ENCODE data around the gene ACKR2.

ACKR2 gene

GRCh38 chr3:42786212-42786611, 23.0 kb upstream of the ACKR2 start:
- no peak overlapping the region for H3K4me3 ChIP-seq (ENCODE audit: low read depth in 1 of 2, low read length in 2 of 2)
- no peaks in the 10 kb centered on the region; the same call in 1 of the 2 replicates for H4K20me1 ChIP-seq (ENCODE audit: insufficient read depth, low read length)
- H3K9ac ChIP-seq (ENCODE audit: low read depth, low read length), result no peak overlapping the region
- no peaks in the 10 kb centered on the region for H3K27me3 ChIP-seq (ENCODE audit: insufficient read depth, low read length, poor library complexity)
- ATAC-seq (ENCODE audit: insufficient read depth, low read depth) (no peak), DNase-seq (no peak)
- no peak overlapping the region for H3K27ac ChIP-seq (ENCODE audit: low read length)
- H3K4me1 ChIP-seq (ENCODE audit: insufficient read depth, low read length), result no peaks in the 10 kb centered on the region
- peaks cover 46% of the 10 kb centered on the region; the same call in 1 of the 2 replicates for H3K36me3 ChIP-seq (ENCODE audit: insufficient read depth, low read length)
- H3K9me3 ChIP-seq (ENCODE audit: insufficient read depth, low read length, severe bottlenecking), result no peaks in the 10 kb centered on the region
- no peak overlapping the region for H3K4me2 ChIP-seq (ENCODE audit: insufficient read depth, low read length)
- peaks cover 16% of the 10 kb centered on the region for H3K79me2 ChIP-seq (ENCODE audit: insufficient read depth, low read length)
- TF ChIP-seq CTCF (IDR thresholded peaks at IDR 0.05; ENCODE audit: borderline replicate concordance, extremely low read depth, low read length, poor library complexity, severe bottlenecking) (no peak), EZH2 (IDR thresholded peaks at IDR 0.05; ENCODE audit: borderline replicate concordance, low read depth, low read length, severe bottlenecking) (no peak)
- H2AFZ ChIP-seq (ENCODE audit: low read depth, low read length), result no peak overlapping the region

- TF ChIP-seq CTCF (IDR thresholded peaks at IDR 0.05; ENCODE audit: borderline replicate concordance, extremely low read depth, low read length, poor library complexity, severe bottlenecking) (no peak), EZH2 (IDR thresholded peaks at IDR 0.05; ENCODE audit: borderline replicate concordance, low read depth, low read length, severe bottlenecking) (no peak)
- no peaks in the 10 kb centered on the region; the same call in 1 of the 2 replicates for H4K20me1 ChIP-seq (ENCODE audit: insufficient read depth, low read length)
- no peak overlapping the region for H3K4me2 ChIP-seq (ENCODE audit: insufficient read depth, low read length)
- H3K9ac ChIP-seq (ENCODE audit: low read depth, low read length), result no peak overlapping the region
- no peak overlapping the region for H2AFZ ChIP-seq (ENCODE audit: low read depth, low read length)
- H3K27me3 ChIP-seq (ENCODE audit: insufficient read depth, low read length, poor library complexity), result no peaks in the 10 kb centered on the region
- peaks cover 20% of the 10 kb centered on the region for H3K79me2 ChIP-seq (ENCODE audit: insufficient read depth, low read length)
- no peak overlapping the region for H3K4me3 ChIP-seq (ENCODE audit: low read depth in 1 of 2, low read length in 2 of 2)
- no peaks in the 10 kb centered on the region for H3K9me3 ChIP-seq (ENCODE audit: insufficient read depth, low read length, severe bottlenecking)
- H3K4me1 ChIP-seq (ENCODE audit: insufficient read depth, low read length), result no peaks in the 10 kb centered on the region
- no peak overlapping the region for H3K27ac ChIP-seq (ENCODE audit: low read length)
- peaks cover 51% of the 10 kb centered on the region; the same call in 1 of the 2 replicates for H3K36me3 ChIP-seq (ENCODE audit: insufficient read depth, low read length)
- DNase-seq (no peak), ATAC-seq (ENCODE audit: insufficient read depth, low read depth) (no peak)
Observed at GRCh38 chr3:42786631-42787030, 22.6 kb upstream of the ACKR2 start.

GRCh38 chr3:42790714-42791229, 18.5 kb upstream of the ACKR2 start:
- H3K27me3 ChIP-seq (ENCODE audit: insufficient read depth, low read length, poor library complexity), result no peaks in the 10 kb centered on the region
- H3K79me2 ChIP-seq (ENCODE audit: insufficient read depth, low read length), result peaks cover 43% of the 10 kb centered on the region

More at GRCh38 chr3:42790714-42791229, 18.5 kb upstream of the ACKR2 start:
- ATAC-seq (ENCODE audit: insufficient read depth, low read depth), result no peak
- peaks cover 36% of the 10 kb centered on the region for H3K36me3 ChIP-seq (ENCODE audit: insufficient read depth, low read length)
- DNase-seq, result no peak
- H3K4me3 ChIP-seq (ENCODE audit: low read depth in 1 of 2, low read length in 2 of 2), result no peak overlapping the region
- no peak overlapping the region for H3K4me2 ChIP-seq (ENCODE audit: insufficient read depth, low read length)
- TF ChIP-seq CTCF (IDR thresholded peaks at IDR 0.05; ENCODE audit: borderline replicate concordance, extremely low read depth, low read length, poor library complexity, severe bottlenecking) (no peak), EZH2 (IDR thresholded peaks at IDR 0.05; ENCODE audit: borderline replicate concordance, low read depth, low read length, severe bottlenecking) (no peak)
- no peaks in the 10 kb centered on the region; the same call in 1 of the 2 replicates for H4K20me1 ChIP-seq (ENCODE audit: insufficient read depth, low read length)
- no peak overlapping the region for H2AFZ ChIP-seq (ENCODE audit: low read depth, low read length)
- H3K9me3 ChIP-seq (ENCODE audit: insufficient read depth, low read length, severe bottlenecking), result no peaks in the 10 kb centered on the region
- no peaks in the 10 kb centered on the region for H3K4me1 ChIP-seq (ENCODE audit: insufficient read depth, low read length)
- H3K27ac ChIP-seq (ENCODE audit: low read length), result no peak overlapping the region
- H3K9ac ChIP-seq (ENCODE audit: low read depth, low read length), result no peak overlapping the region

Measured in DND-41 (cell line).